ENCODE measurements around the gene EFNB2. TPM values are rescaled to one million over a fixed set of nuclear protein-coding genes. Genes with fewer than 3 reads are reported as not detected.

Gene EFNB2
- total and polyA plus RNA-seq, 9 of the 15 experiments (the other 6 are each of a cell fraction or from before 2014, with no cell fraction given) = 0.01 to 0.29 (median 0.18) TPM

DNA sequence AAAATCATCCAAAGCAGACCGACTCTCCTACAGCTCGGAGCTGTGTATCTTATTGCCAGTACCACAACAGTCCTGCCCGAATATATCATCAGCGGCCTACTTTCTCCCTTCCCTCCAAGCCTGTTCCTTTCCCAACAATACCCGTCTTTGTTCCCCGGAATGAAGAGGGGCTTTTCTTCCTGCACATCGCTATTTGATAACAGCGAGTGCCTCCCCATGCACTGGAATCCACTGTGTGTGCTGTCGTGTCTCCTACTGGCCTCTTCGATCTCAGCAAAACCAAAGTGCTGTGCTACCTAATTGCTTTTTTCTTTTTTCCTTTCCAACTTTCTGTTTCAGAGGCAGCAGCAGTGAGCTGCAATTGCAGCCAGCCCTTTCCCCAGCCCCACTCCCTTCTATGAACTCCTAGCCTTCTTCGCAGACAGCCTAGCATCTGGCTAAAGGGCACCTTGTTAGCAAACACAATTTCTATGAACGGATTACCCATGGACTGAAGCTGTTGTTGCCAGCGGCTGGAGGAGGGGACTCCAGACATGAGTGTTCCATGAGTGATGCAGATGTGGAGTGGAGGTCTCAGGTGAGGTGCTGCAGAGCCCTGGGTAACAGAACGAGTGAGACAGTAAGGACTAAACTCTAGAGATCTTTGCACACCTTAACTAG lies 43.4 kb downstream of the EFNB2 start:
- POLR2A ChIA-PET = interaction anchor here (0.6 kb wide), 1 partner anchor 11 kb away, joined by 3 read pairs; no protein-coding TSS in a partner anchor
- H3K9me1 ChIP-seq (ENCODE audit: control insufficient read depth, insufficient read depth, low read length) = no peaks in the 10 kb centered on the region
- H3K9me3 ChIP-seq (replicated peaks; ENCODE audit: control insufficient read depth, insufficient read depth, low read depth, low read length) = no peaks in the 10 kb centered on the region
- FAIRE-seq (no peak), DNase-seq (ENCODE audit: extremely low read depth in 1 of 4, low spot score in 3 of 4) (no peak), ATAC-seq (no peak)
- BruUV-seq (replicated peaks) = no TSS peak
- TF ChIP-seq CHD4 (IDR thresholded peaks at IDR 0.05; ENCODE audit: insufficient read depth, insufficient replicate concordance, low read depth, low read length, poor library complexity, severe bottlenecking) (no peak), SAFB (IDR thresholded peaks at IDR 0.05; ENCODE audit: borderline replicate concordance, low read depth, low read length) (no peak)
- TF ChIP-seq, protein P1, sequence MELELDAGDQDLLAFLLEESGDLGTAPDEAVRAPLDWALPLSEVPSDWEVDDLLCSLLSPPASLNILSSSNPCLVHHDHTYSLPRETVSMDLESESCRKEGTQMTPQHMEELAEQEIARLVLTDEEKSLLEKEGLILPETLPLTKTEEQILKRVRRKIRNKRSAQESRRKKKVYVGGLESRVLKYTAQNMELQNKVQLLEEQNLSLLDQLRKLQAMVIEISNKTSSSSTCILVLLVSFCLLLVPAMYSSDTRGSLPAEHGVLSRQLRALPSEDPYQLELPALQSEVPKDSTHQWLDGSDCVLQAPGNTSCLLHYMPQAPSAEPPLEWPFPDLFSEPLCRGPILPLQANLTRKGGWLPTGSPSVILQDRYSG (tag; conservative IDR thresholded peaks at IDR 0.05; ENCODE audit: low read depth) = no peak
- in situ Hi-C loops (cut with MboI) = no loop called here
- no peak overlapping the region for H3K4me2 ChIP-seq (ENCODE audit: insufficient read depth, low read length)
- WGBS (ENCODE audit: insufficient coverage, low coverage, missing lambda C conversion rate) = 9% methylated on average over 9 of the region's 14 CpGs
- no peaks in the 10 kb centered on the region for H3K36me3 ChIP-seq (ENCODE audit: control insufficient read depth, insufficient read depth, low read length)
- no peak overlapping the region for H3K9ac ChIP-seq (ENCODE audit: insufficient read depth in 1 of 2, low read depth in 2 of 2, low read length in 2 of 2)
- CTCF ChIA-PET (ENCODE audit: low intra/inter-chr PET ratio) = no interaction called here
- H3K4me1 ChIP-seq (replicated peaks in 1 of 2; ENCODE audit: control insufficient read depth in 2 of 2, insufficient read depth in 2 of 2, low read length in 2 of 2) = no peaks in the 10 kb centered on the region; a peak in 1 of 5 replicates
- peaks cover 0 to 10% of the 10 kb centered on the region in 2 experiments; a peak in 2 of 5 replicates for H3K27me3 ChIP-seq (ENCODE audit: control insufficient read depth in 2 of 2, insufficient read depth in 2 of 2, low read length in 2 of 2)
- no peaks in the 10 kb centered on the region for H3K79me2 ChIP-seq (ENCODE audit: control insufficient read depth, insufficient read depth, low read length)
- no peaks in the 10 kb centered on the region for H4K20me1 ChIP-seq (replicated peaks; ENCODE audit: control insufficient read depth, insufficient read depth, low read length)
- intact Hi-C loops (cut with micrococcal nuclease) = no loop called here
- no peak overlapping the region for H3K27ac ChIP-seq (ENCODE audit: extremely low read depth, low read depth, low read length)
- no peak overlapping the region for H2AFZ ChIP-seq (ENCODE audit: low read depth, low read length)
- no peak overlapping the region for H3K4me3 ChIP-seq

All from K562 (cell line).